Measurements from ENCODE around the gene CNTNAP3.
"Not testable (repeated sequence)": the region's sequence is repeated elsewhere in the genome, so short reads cannot be mapped to it uniquely, and the experiment has no call there.

GRCh38 chr9:39039148-39039547 lies 248.8 kb downstream of the CNTNAP3 start:
- TF ChIP-seq POLR2A, CTCF (IDR thresholded peaks at IDR 0.05): not testable (repeated sequence)
